ENCODE data around the gene ZNF672.
A peak's percentile ranks its signal among the peaks of the same experiment; 100 is the strongest.

ZNF672 gene

GRCh38 chr1:248857749-248858095 is 19.7 kb downstream of the ZNF672 start:
- Histone ChIP-seq H3K9me2 (replicated peaks; ENCODE audit: low read depth, low read length) (no peaks in the 10 kb centered on the region), H3K9me3 (ENCODE audit: insufficient read depth, low read depth, low read length) (no peaks in the 10 kb centered on the region), H3K9ac (ENCODE audit: low read depth, low read length, poor library complexity, severe bottlenecking) (peak overlapping the region; percentile 98), H2AFZ (ENCODE audit: low read length) (peak overlapping the region; percentile 83; the same call in 1 of the 2 replicates), H3K36me3 (ENCODE audit: insufficient read depth, low read length) (peaks cover 9% of the 10 kb centered on the region; the same call in 1 of the 2 replicates), H4K20me1 (ENCODE audit: insufficient read depth, low read length, poor library complexity, severe bottlenecking) (no peaks in the 10 kb centered on the region), H3K4me1 (ENCODE audit: insufficient read depth, low read length, poor library complexity, severe bottlenecking) (peaks cover 60% of the 10 kb centered on the region), H3K4me3 (ENCODE audit: low read length, poor library complexity, severe bottlenecking) (peak overlapping the region; percentile 98), H3K27me3 (ENCODE audit: insufficient read depth, low read length, poor library complexity, severe bottlenecking) (no peaks in the 10 kb centered on the region), H3K79me2 (ENCODE audit: insufficient read depth, low read length) (peaks cover 46% of the 10 kb centered on the region), H3K4me2 (ENCODE audit: low read depth, low read length, poor library complexity, severe bottlenecking) (peak overlapping the region; percentile 100), H3F3A (ENCODE audit: low read depth) (no peaks in the 10 kb centered on the region)
- no peak for TF ChIP-seq CTCF (conservative IDR thresholded peaks at IDR 0.05; ENCODE audit: low read length)
- no peak for TF ChIP-seq EZH2phosphoT487 (IDR thresholded peaks at IDR 0.05; ENCODE audit: borderline replicate concordance)

GRCh38 chr1:248858096-248858890 is 20.3 kb downstream of the ZNF672 start:
- Histone ChIP-seq H3K4me1 (ENCODE audit: insufficient read depth, low read length, poor library complexity, severe bottlenecking) (peaks cover 57% of the 10 kb centered on the region), H3K27me3 (ENCODE audit: insufficient read depth, low read length, poor library complexity, severe bottlenecking) (no peaks in the 10 kb centered on the region), H2AFZ (ENCODE audit: low read length) (peak overlapping the region; percentile 83), H3K4me3 (ENCODE audit: low read length, poor library complexity, severe bottlenecking) (peak overlapping the region; percentile 98), H3K9ac (ENCODE audit: low read depth, low read length, poor library complexity, severe bottlenecking) (peak overlapping the region; percentile 98), H3K36me3 (ENCODE audit: insufficient read depth, low read length) (peaks cover 9% of the 10 kb centered on the region; the same call in 1 of the 2 replicates), H4K20me1 (ENCODE audit: insufficient read depth, low read length, poor library complexity, severe bottlenecking) (no peaks in the 10 kb centered on the region), H3K79me2 (ENCODE audit: insufficient read depth, low read length) (peaks cover 43% of the 10 kb centered on the region), H3K9me2 (replicated peaks; ENCODE audit: low read depth, low read length) (no peaks in the 10 kb centered on the region), H3F3A (ENCODE audit: low read depth) (no peaks in the 10 kb centered on the region), H3K9me3 (ENCODE audit: insufficient read depth, low read depth, low read length) (no peaks in the 10 kb centered on the region), H3K4me2 (ENCODE audit: low read depth, low read length, poor library complexity, severe bottlenecking) (peak overlapping the region; percentile 100)
- peak; percentile 71 for TF ChIP-seq CTCF (conservative IDR thresholded peaks at IDR 0.05; ENCODE audit: low read length)
- TF ChIP-seq EZH2phosphoT487 (IDR thresholded peaks at IDR 0.05; ENCODE audit: borderline replicate concordance) = no peak

- Histone ChIP-seq H3K9ac (ENCODE audit: low read depth, low read length, poor library complexity, severe bottlenecking) (peak within 1 kb of the TSS; percentile 98), H3K4me2 (ENCODE audit: low read depth, low read length, poor library complexity, severe bottlenecking) (peak within 1 kb of the TSS; percentile 100), H4K20me1 (ENCODE audit: insufficient read depth, low read length, poor library complexity, severe bottlenecking) (no peaks in the 10 kb centered on the region), H3K79me2 (ENCODE audit: insufficient read depth, low read length) (peaks cover 37% of the 10 kb centered on the region), H3K9me2 (replicated peaks; ENCODE audit: low read depth, low read length) (no peaks in the 10 kb centered on the region), H3F3A (ENCODE audit: low read depth) (no peaks in the 10 kb centered on the region), H3K4me3 (ENCODE audit: low read length, poor library complexity, severe bottlenecking) (peak within 1 kb of the TSS; percentile 98), H3K4me1 (ENCODE audit: insufficient read depth, low read length, poor library complexity, severe bottlenecking) (peaks cover 58% of the 10 kb centered on the region), H3K36me3 (ENCODE audit: insufficient read depth, low read length) (peaks cover 3% of the 10 kb centered on the region; the same call in 1 of the 2 replicates), H3K9me3 (ENCODE audit: insufficient read depth, low read depth, low read length) (no peaks in the 10 kb centered on the region), H2AFZ (ENCODE audit: low read length) (peak within 1 kb of the TSS; percentile 83), H3K27me3 (ENCODE audit: insufficient read depth, low read length, poor library complexity, severe bottlenecking) (no peaks in the 10 kb centered on the region)
- TF ChIP-seq CTCF (conservative IDR thresholded peaks at IDR 0.05; ENCODE audit: low read length) (no peak), EZH2phosphoT487 (IDR thresholded peaks at IDR 0.05; ENCODE audit: borderline replicate concordance) (no peak)
These were observed 21.2 kb downstream of the ZNF672 start, which contains the start of gene ZNF692 for GRCh38 chr1:248858891-248859889. TSS of gene ZNF692 (minus strand) at chr1:248859085. CDS start at chr1:248858309, 776 bp downstream.
